ENCODE measurements around the gene SPTLC1. TPM values are rescaled to one million over a fixed set of nuclear protein-coding genes. Genes with fewer than 3 reads are reported as not detected.
A peak's percentile ranks its signal among the peaks of the same experiment; 100 is the strongest.
"Not testable (repeated sequence)": the region's sequence is repeated elsewhere in the genome, so short reads cannot be mapped to it uniquely, and the experiment has no call there.

SPTLC1 gene
- total RNA-seq, 1 donor from 2014 or later: 22.0 TPM

DNA sequence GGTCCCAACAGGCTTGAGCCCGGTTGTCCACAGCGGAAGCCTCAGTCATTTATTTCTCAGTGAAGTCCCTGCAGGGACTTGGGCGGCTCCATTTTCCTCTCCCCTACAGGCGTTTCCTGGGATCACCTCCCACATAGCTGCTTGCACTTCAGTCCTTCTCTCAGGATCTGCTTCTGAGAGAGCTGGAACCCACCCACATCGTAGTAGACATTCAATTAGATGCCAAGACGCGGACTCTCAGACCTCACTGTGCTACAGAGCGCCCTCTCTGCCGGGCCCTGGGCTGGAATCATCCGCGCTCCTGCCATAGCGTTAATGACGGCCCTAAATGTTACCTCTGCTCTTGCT is 111.2 kb downstream of the SPTLC1 start:
- ATAC-seq (no peak), DNase-seq (ENCODE audit: missing footprints) (no peak)
- intact Hi-C loops (cut with DNase I): no loop called here

- intact Hi-C loops (cut with DNase I): no loop called here
- ATAC-seq (no peak), DNase-seq (ENCODE audit: missing footprints) (peak; percentile 55)
Measured at GRCh38 chr9:92003308-92004044, 111.7 kb downstream of the SPTLC1 start.

- intact Hi-C loops (cut with DNase I); DNase-seq (ENCODE audit: missing footprints); ATAC-seq: not testable (repeated sequence)
Measured at GRCh38 chr9:92001948-92002347, 113.3 kb downstream of the SPTLC1 start.

- ATAC-seq (no peak), DNase-seq (ENCODE audit: missing footprints) (no peak)
- intact Hi-C loops (cut with DNase I): no loop called here
Measured at GRCh38 chr9:92001244-92001643, 114.0 kb downstream of the SPTLC1 start.

- intact Hi-C loops (cut with DNase I): no loop called here
Measured at GRCh38 chr9:91995000-91995655, 120.1 kb downstream of the SPTLC1 start.

DNA sequence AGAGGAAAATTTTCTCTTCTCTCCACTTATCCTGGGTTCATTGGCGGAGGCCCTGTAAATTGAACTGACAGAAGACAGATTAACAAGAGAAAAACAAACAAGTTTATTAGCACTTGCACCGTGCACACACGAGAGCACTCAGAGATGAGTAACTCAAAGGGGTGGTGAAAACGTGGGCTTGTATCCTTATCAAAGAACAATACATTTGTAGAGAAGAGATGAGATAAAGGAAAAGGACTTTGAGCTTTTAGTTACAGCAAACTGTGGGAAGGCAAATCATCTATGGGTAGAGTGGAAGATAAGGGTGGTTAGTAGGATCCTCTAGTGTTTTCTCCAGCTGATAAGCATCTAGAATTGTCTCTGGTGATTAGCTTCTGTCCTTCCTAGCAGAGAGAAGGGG is 120.8 kb downstream of the SPTLC1 start:
- ATAC-seq: no peak
- DNase-seq (ENCODE audit: missing footprints): no peak
- intact Hi-C loops (cut with DNase I): no loop called here

More at GRCh38 chr9:91995000-91995655, 120.1 kb downstream of the SPTLC1 start:
- DNase-seq (ENCODE audit: missing footprints): no peak
- no peak for ATAC-seq

DNA sequence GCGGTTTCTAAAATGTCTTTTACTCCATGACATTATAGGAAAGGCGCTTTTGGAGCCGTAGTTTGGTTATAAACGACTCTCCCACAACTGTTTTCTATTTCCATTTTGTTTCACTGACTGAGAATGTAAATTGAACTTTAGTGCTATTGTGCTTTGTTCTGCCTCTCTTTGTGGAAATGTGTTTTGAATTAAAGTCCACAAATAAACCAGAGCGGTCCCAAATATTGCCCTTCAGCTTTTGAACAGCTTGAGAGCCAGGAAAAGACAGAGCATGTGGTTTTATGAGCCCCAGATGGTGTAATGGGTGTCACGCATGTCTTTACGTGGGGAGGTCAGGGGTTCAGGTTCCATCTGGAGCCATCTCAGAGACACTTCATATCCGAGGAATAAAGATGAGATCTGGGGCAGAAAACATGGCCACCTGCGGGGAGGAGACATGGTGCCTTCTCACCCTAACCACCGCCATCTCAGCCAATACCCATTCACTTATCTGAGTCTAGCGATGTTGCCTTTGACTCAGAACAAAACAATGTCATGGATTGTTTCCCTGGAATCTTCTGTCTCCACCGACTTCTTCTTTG is 122.7 kb downstream of the SPTLC1 start:
- ATAC-seq: no peak
- no peak for DNase-seq (ENCODE audit: missing footprints)
- intact Hi-C loops (cut with DNase I): no loop called here

DNA sequence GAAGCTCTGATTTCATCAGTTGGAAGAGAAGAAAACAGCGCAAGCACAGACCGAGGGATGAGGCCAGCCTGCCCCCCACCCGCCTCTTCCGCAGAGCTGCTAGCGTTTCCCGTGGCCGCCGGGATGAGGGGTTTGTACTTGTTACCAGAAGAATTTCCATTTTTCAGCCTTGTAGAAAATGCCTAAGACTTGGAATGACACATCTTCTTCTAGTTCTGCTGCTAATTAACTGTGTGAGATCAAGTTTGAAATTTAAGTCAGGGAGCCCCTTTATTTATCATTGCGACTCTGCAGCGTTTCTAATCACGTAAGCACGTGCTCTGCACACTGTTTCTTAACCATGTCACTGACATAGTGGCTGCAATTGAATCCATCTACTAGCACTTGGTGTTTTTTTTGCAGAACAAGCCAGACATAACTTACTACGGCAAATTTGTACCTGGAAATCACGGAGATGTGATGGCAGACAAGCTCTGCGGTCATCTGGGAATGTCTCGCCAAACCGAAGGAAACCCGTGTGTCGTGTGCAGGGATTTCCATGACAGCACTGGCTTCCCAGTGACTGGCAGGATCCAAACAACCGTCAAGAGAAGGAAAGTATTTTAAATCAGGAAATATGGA is 123.4 kb downstream of the SPTLC1 start:
- intact Hi-C loops (cut with DNase I): no loop called here
- DNase-seq (ENCODE audit: missing footprints) (no peak), ATAC-seq (no peak)

GRCh38 chr9:91986248-91986647 is 129.0 kb downstream of the SPTLC1 start:
- intact Hi-C loops (cut with DNase I): no loop called here
- no peak for DNase-seq (ENCODE audit: missing footprints)
- ATAC-seq: no peak

GRCh38 chr9:91985692-91986091 is 129.5 kb downstream of the SPTLC1 start:
- ATAC-seq: no peak
- intact Hi-C loops (cut with DNase I): no loop called here
- no peak for DNase-seq (ENCODE audit: missing footprints)

Other genes with a start within 250 kb of the SPTLC1 start
- 0.92 TPM for gene ROR2, start 165.2 kb downstream of the SPTLC1 start, total RNA-seq
- 54.7 TPM for gene IARS1, start 178.3 kb upstream of the SPTLC1 start, total RNA-seq
- gene NOL8, start 209.9 kb upstream of the SPTLC1 start, total RNA-seq: 14.2 TPM
- 3.3 TPM for gene CENPP, start 210.5 kb upstream of the SPTLC1 start, total RNA-seq